PC-9 (cell line): ENCODE results near the gene SLC13A1. TPM values are rescaled to one million over a fixed set of nuclear protein-coding genes. Genes with fewer than 3 reads are reported as not detected.

Experiments used
- BruUV-seq: library from RNA; stranded (reverse); fragments of 400-500 nt; replicated peaks from 2 replicates; lab custom pipeline; 2021; lab: Mats Ljungman, UMichigan
- CTCF ChIA-PET: fragments of 300-600 bp; sonication (Branson Sonifier 250); formaldehyde crosslinking; loops from one replicate; lab custom pipeline; 2022; ENCODE audit warnings: antibody characterized with exemption; lab: Charles Lee
- POLR2A ChIA-PET: fragments of 300-600 bp; sonication (Branson Sonifier 250); formaldehyde crosslinking; loops from one replicate; lab custom pipeline; 2022; ENCODE audit warnings: antibody characterized with exemption; ENCODE audit not compliant: unreplicated experiment; lab: Charles Lee
- DNase-seq, 2 experiments: peaks; one replicate each; pipeline versions ENCODE4 v3.0.0 to v3.0.0-alpha.2; 2015 to 2022; ENCODE audit warnings: mixed read lengths in 1 of 2
- H2AFZ ChIP-seq: fragments of 200-600 bp; sonication (generic); 2 replicates; pipeline ENCODE4 v1.8.1; 2017; ENCODE audit warnings: antibody characterized with exemption
- H3F3A ChIP-seq: fragments of 200-600 bp; sonication (generic); 2 replicates; pipeline ENCODE4 v1.8.1; 2017; ENCODE audit warnings: antibody characterized with exemption, mild to moderate bottlenecking, low read depth; ENCODE audit not compliant: insufficient read depth
- H3K27ac ChIP-seq: fragments of 200-600 bp; sonication (generic); 2 replicates; pipeline ENCODE4 v1.6.1; 2016; ENCODE audit warnings: mixed run types
- H3K27me3 ChIP-seq: fragments of 200-600 bp; sonication (generic); 2 replicates; pipeline ENCODE4 v1.6.1; 2016; ENCODE audit warnings: low read depth, mixed run types; ENCODE audit not compliant: insufficient read depth
- H3K36me3 ChIP-seq: fragments of 200-600 bp; sonication (generic); 2 replicates; pipeline ENCODE4 v1.6.1; 2016; ENCODE audit warnings: low read depth, mixed run types
- H3K4me1 ChIP-seq: fragments of 200-600 bp; sonication (generic); replicated peaks from 2 replicates; pipeline ENCODE4 v1.6.1; 2016; ENCODE audit warnings: mixed run types; ENCODE audit not compliant: insufficient read depth
- H3K4me2 ChIP-seq: fragments of 200-600 bp; sonication (generic); 2 replicates; pipeline ENCODE4 v1.6.1; 2017; ENCODE audit warnings: mixed run types
- H3K4me3 ChIP-seq: fragments of 200-600 bp; sonication (generic); 2 replicates; pipeline ENCODE4 v1.6.1; 2016; ENCODE audit warnings: mixed run types
- H3K79me2 ChIP-seq: fragments of 200-600 bp; sonication (generic); 2 replicates; pipeline ENCODE4 v1.6.1; 2017; ENCODE audit warnings: low read depth, mixed run types
- H3K9me2 ChIP-seq: fragments of 200-600 bp; sonication (generic); 2 replicates; pipeline ENCODE4 v1.8.1; 2017; ENCODE audit warnings: mild to moderate bottlenecking; ENCODE audit not compliant: insufficient read depth
- H3K9me3 ChIP-seq: fragments of 200-600 bp; sonication (generic); 2 replicates; pipeline ENCODE4 v1.8.1; 2016; ENCODE audit warnings: low read depth; ENCODE audit not compliant: insufficient read depth
- H4K20me1 ChIP-seq: fragments of 200-600 bp; sonication (generic); 2 replicates; pipeline ENCODE4 v1.8.1; 2017; ENCODE audit not compliant: insufficient read depth
- CTCF ChIP-seq: fragments of 200-600 bp; sonication (generic); conservative IDR thresholded peaks from 2 replicates; pipeline ENCODE4 v1.6.1; 2017; ENCODE audit warnings: mixed run types, antibody characterized with exemption, mild to moderate bottlenecking, moderate library complexity
- EZH2 ChIP-seq: fragments of 200-600 bp; sonication (generic); IDR thresholded peaks from 2 replicates; pipeline ENCODE4 v1.8.0; 2017; ENCODE audit warnings: antibody characterized with exemption, low read depth
- intact Hi-C: fragments of 100-400 bp; cut with micrococcal nuclease; formaldehyde crosslinking; loops from one replicate; pipeline ENCODE4 v1.10.0; 2022; ENCODE audit not compliant: unreplicated experiment
- total RNA-seq: library from RNA; stranded (reverse); gene quantifications from 2 replicates; pipeline ENCODE4 v1.2.3, GENCODE V29; 2021

SLC13A1 gene
- total RNA-seq, 1 experiment from 2014 or later, result not detected

GRCh38 chr7:123208793-123209192 lies 9.0 kb upstream of the SLC13A1 start:
- H4K20me1 ChIP-seq, result no peaks in the 10 kb centered on the region
- H3K4me3 ChIP-seq, result no peak overlapping the region
- TF ChIP-seq CTCF (peak; percentile 40; the same call in 1 of the 2 replicates), EZH2 (no peak)
- no peak overlapping the region for H3K27ac ChIP-seq
- H3K27me3 ChIP-seq, result no peaks in the 10 kb centered on the region
- H3K9me3 ChIP-seq, result no peaks in the 10 kb centered on the region
- DNase-seq, result no peak
- H3K4me2 ChIP-seq, result no peak overlapping the region
- no peaks in the 10 kb centered on the region for H3K79me2 ChIP-seq
- intact Hi-C loops, result loop anchor here (2.0 kb wide), 1 partner anchor 158 kb away; no protein-coding TSS in a partner anchor
- no peaks in the 10 kb centered on the region for H3K9me2 ChIP-seq
- BruUV-seq, result no TSS peak
- POLR2A ChIA-PET, result no interaction called here
- no peak overlapping the region for H2AFZ ChIP-seq
- no peaks in the 10 kb centered on the region for H3F3A ChIP-seq
- H3K4me1 ChIP-seq, result no peaks in the 10 kb centered on the region
- CTCF ChIA-PET, result interaction anchor here (1.7 kb wide), 1 partner anchor 158 kb away, joined by 7 read pairs; no protein-coding TSS in a partner anchor
- H3K36me3 ChIP-seq, result no peaks in the 10 kb centered on the region

- Histone ChIP-seq H3K4me3 (no peak overlapping the region), H3K4me1 (no peaks in the 10 kb centered on the region), H3K27ac (no peak overlapping the region), H3K9me2 (no peaks in the 10 kb centered on the region), H3F3A (no peaks in the 10 kb centered on the region), H4K20me1 (no peaks in the 10 kb centered on the region), H3K9me3 (peaks cover 2% of the 10 kb centered on the region; the same call in 1 of the 2 replicates), H2AFZ (no peak overlapping the region), H3K4me2 (no peak overlapping the region), H3K27me3 (no peaks in the 10 kb centered on the region), H3K36me3 (no peaks in the 10 kb centered on the region), H3K79me2 (no peaks in the 10 kb centered on the region)
- intact Hi-C loops, result no loop called here
- no peak for DNase-seq
- ChIA-PET CTCF (no interaction called here), POLR2A (no interaction called here)
- BruUV-seq, result no TSS peak
- no peak for TF ChIP-seq EZH2
- no peak for TF ChIP-seq CTCF
Observed at GRCh38 chr7:123204206-123204835, 4.6 kb upstream of the SLC13A1 start.

- no peak for DNase-seq
- no peak overlapping the region for H3K4me2 ChIP-seq
- H3K27ac ChIP-seq, result no peak overlapping the region
- ChIA-PET POLR2A (no interaction called here), CTCF (no interaction called here)
- intact Hi-C loops, result no loop called here
- H3K4me1 ChIP-seq, result no peaks in the 10 kb centered on the region
- no peaks in the 10 kb centered on the region for H3F3A ChIP-seq
- H2AFZ ChIP-seq, result no peak overlapping the region
- no peak overlapping the region for H3K4me3 ChIP-seq
- no peaks in the 10 kb centered on the region for H3K79me2 ChIP-seq
- no peaks in the 10 kb centered on the region for H3K9me2 ChIP-seq
- H3K36me3 ChIP-seq, result no peaks in the 10 kb centered on the region
- no peaks in the 10 kb centered on the region for H3K27me3 ChIP-seq
- no TSS peak for BruUV-seq
- TF ChIP-seq EZH2, result no peak
- no peak for TF ChIP-seq CTCF
- no peaks in the 10 kb centered on the region for H4K20me1 ChIP-seq
- H3K9me3 ChIP-seq, result peaks cover 2% of the 10 kb centered on the region; the same call in 1 of the 2 replicates
Observed at GRCh38 chr7:123201901-123202300, 2.1 kb upstream of the SLC13A1 start.
